HFFc6 (cell line): Measurements from ENCODE around the gene MARCHF10. TPM values are rescaled to one million over a fixed set of nuclear protein-coding genes. Genes with fewer than 3 reads are reported as not detected.

Experiments
- DNase-seq: peaks from one replicate; pipeline ENCODE4 v3.0.0-alpha.2; 2018
- H3K27ac Mint-ChIP-seq: 2 replicates; pipeline ENCODE4 v1.8.0; 2020; ENCODE audit warnings: mild to moderate bottlenecking, mixed read lengths
- H3K27me3 Mint-ChIP-seq: 2 replicates; pipeline ENCODE4 v1.8.0; 2021; ENCODE audit warnings: mild to moderate bottlenecking, moderate library complexity, mixed read lengths; ENCODE audit not compliant: insufficient read depth
- H3K36me3 Mint-ChIP-seq: 2 replicates; pipeline ENCODE4 v1.8.0; 2021; ENCODE audit warnings: low read depth, mixed read lengths
- H3K4me1 Mint-ChIP-seq: 2 replicates; pipeline ENCODE4 v1.8.0; 2020; ENCODE audit warnings: low read depth, mixed read lengths
- H3K4me3 Mint-ChIP-seq: 2 replicates; pipeline ENCODE4 v1.8.0; 2020; ENCODE audit warnings: mild to moderate bottlenecking, moderate library complexity, mixed read lengths
- H3K9me3 Mint-ChIP-seq: 2 replicates; pipeline ENCODE4 v1.8.0; 2020; ENCODE audit warnings: mild to moderate bottlenecking, mixed read lengths
- total RNA-seq, 6 experiments: library from RNA; stranded (reverse); fragmentation: NEBNext Ultra II Directional; extraction: Animal tissue kit (Norgen Biotek cat#: 25700); gene quantifications; 2 replicates in 1 of 6; 3 replicates in 5 of 6; pipeline ENCODE4 v1.2.3, GENCODE V29; 2021
- TF ChIP-seq, protein P1 (sequence below): fragments of 200-600 bp; sonication (generic); IDR thresholded peaks from 2 replicates; pipeline ENCODE4 v1.5.0; 2021; ENCODE audit warnings: antibody characterized with exemption, mild to moderate bottlenecking

Gene MARCHF10
- total RNA-seq, 6 experiments from 2014 or later: 0.46 to 1.5 (median 0.89) TPM

DNA sequence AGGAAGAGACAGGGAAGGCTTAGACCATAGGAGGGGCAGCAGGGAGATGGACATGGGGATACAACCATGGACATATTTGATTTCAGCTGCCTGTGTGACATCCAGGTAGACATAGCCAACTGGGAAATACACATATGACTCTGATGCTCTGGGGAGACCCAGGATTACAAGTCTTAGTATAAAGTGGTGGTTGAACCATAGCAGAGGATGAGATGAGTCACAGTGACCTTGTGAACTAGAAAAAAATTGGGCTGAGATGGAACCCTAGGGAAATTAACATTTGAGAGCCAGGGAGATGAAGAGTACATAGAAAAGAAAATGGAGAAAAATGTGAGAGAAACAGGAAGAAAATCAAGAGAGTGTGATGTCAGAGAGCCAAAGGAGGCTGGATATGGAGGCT lies 10.2 kb downstream of the MARCHF10 start:
- Mint-ChIP-seq H3K4me3 (no peak overlapping the region), H3K27ac (peak overlapping the region; percentile 11; the same call in 1 of the 2 replicates), H3K36me3 (peaks cover 12% of the 10 kb centered on the region; the same call in 1 of the 2 replicates), H3K9me3 (peaks cover 3% of the 10 kb centered on the region; the same call in 1 of the 2 replicates), H3K27me3 (peaks cover 2% of the 10 kb centered on the region; the same call in 1 of the 2 replicates), H3K4me1 (peaks cover 32% of the 10 kb centered on the region)
- TF ChIP-seq, protein P1, sequence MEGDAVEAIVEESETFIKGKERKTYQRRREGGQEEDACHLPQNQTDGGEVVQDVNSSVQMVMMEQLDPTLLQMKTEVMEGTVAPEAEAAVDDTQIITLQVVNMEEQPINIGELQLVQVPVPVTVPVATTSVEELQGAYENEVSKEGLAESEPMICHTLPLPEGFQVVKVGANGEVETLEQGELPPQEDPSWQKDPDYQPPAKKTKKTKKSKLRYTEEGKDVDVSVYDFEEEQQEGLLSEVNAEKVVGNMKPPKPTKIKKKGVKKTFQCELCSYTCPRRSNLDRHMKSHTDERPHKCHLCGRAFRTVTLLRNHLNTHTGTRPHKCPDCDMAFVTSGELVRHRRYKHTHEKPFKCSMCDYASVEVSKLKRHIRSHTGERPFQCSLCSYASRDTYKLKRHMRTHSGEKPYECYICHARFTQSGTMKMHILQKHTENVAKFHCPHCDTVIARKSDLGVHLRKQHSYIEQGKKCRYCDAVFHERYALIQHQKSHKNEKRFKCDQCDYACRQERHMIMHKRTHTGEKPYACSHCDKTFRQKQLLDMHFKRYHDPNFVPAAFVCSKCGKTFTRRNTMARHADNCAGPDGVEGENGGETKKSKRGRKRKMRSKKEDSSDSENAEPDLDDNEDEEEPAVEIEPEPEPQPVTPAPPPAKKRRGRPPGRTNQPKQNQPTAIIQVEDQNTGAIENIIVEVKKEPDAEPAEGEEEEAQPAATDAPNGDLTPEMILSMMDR: no peak
- DNase-seq: no peak

DNA sequence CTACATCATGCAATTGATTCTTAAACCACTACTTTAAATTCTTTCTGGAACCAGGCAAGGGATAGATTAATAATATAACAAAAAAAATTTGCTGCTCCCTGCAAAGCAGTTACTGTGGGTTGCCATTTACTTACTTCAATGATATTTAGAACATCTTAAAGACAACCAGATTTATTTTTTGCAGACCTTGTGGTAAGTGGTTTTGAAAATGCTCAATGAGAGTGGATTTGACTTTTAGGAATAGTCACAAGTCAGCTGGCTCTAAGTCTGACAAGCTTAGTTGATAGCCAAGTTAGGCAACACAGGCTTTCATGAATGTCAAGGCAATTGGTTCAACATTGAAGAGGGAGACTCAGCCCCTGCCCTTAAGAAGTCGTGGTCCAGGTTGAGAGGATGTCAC lies 11.8 kb downstream of the MARCHF10 start:
- no peak overlapping the region for H3K4me3 Mint-ChIP-seq
- TF ChIP-seq, protein P1: no peak

DNA sequence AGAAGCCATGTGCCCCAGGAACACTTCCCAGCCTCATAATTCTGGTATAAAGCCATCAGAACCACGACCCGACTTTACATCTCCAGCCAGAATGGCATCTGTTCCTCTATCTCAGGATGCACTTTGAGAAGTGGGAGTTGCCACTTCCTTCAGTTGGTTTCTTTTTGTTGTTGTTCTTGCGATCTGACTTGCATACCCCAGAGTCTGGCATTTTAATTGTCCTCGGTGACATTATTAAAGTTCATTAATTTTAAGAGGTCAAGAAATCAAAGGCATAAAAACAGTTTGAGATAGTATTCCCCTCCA lies 13.5 kb downstream of the MARCHF10 start:
- Mint-ChIP-seq H3K27me3 (peaks cover 2% of the 10 kb centered on the region; the same call in 1 of the 2 replicates), H3K27ac (no peak overlapping the region; the same call in 1 of the 2 replicates), H3K4me1 (peaks cover 61% of the 10 kb centered on the region), H3K4me3 (no peak overlapping the region), H3K36me3 (peaks cover 12% of the 10 kb centered on the region; the same call in 1 of the 2 replicates), H3K9me3 (peaks cover 7% of the 10 kb centered on the region; the same call in 1 of the 2 replicates)
- no peak for DNase-seq
- TF ChIP-seq, protein P1: no peak

More for the DNA sequence above, 11.8 kb downstream of the MARCHF10 start:
- Mint-ChIP-seq H3K9me3 (peaks cover 7% of the 10 kb centered on the region; the same call in 1 of the 2 replicates), H3K27me3 (peaks cover 2% of the 10 kb centered on the region; the same call in 1 of the 2 replicates), H3K36me3 (peaks cover 12% of the 10 kb centered on the region; the same call in 1 of the 2 replicates), H3K27ac (no peak overlapping the region), H3K4me1 (peaks cover 45% of the 10 kb centered on the region)
- no peak for DNase-seq

DNA sequence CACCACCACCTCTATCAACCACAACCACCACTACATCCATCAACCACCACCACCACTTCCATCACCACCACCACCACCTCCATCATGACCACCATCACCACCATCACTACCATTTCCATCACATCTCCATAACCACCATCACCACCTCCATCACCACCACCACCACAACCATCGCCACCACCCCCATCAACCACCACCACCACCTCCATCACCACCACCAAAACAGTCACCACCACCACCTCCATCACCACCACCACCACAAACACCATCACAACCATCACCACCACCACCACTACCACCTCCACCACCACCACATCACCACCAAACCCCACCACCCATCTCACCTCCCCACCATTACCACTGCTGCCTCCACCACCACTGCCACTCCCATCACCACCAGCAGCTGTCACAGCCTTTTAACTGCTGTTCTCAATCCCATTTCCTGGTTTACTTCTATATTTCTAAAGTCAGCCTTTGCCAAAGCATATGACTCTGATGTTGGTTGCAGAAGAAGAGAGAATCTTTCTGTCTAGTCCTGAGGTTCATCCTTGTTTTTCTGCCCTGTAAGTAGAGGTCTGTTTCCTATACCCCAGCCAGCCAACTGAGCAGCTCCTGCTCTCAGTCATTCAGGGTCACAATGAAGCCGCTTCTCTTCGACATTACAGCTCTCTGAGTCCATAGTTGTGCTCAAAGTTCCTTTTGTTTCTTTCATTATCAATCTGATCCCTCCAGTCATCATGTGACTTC lies 14.0 kb downstream of the MARCHF10 start:
- no peak for DNase-seq
- Mint-ChIP-seq H3K9me3 (peaks cover 7% of the 10 kb centered on the region; the same call in 1 of the 2 replicates), H3K27me3 (peaks cover 2% of the 10 kb centered on the region; the same call in 1 of the 2 replicates), H3K4me1 (peaks cover 63% of the 10 kb centered on the region), H3K27ac (peak overlapping the region; percentile 51), H3K4me3 (no peak overlapping the region), H3K36me3 (peaks cover 12% of the 10 kb centered on the region; the same call in 1 of the 2 replicates)
- TF ChIP-seq, protein P1: no peak

DNA sequence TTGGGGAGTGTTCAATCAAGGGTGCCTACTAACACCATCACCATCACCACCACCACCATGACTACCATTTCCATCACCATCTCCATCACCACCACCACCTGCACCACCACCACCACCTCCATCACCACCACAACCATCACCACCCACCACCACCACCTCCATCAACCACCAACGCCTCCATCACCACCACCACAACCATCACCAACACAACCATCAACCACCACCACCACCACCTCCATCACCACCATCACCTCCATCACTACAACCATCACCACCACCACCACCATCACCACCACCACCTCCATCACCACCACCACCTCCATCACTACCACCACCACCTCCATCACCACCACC lies 15.7 kb downstream of the MARCHF10 start:
- DNase-seq: no peak
- Mint-ChIP-seq H3K9me3 (peaks cover 7% of the 10 kb centered on the region; the same call in 1 of the 2 replicates), H3K27ac (peak overlapping the region; percentile 94), H3K4me1 (peaks cover 61% of the 10 kb centered on the region), H3K4me3 (peak overlapping the region; percentile 83), H3K27me3 (peaks cover 2% of the 10 kb centered on the region; the same call in 1 of the 2 replicates), H3K36me3 (peaks cover 7% of the 10 kb centered on the region; the same call in 1 of the 2 replicates)
- TF ChIP-seq, protein P1: no peak
